AG04450 (cell line): Measurements from ENCODE around the gene ILK. TPM values are rescaled to one million over a fixed set of nuclear protein-coding genes. Genes with fewer than 3 reads are reported as not detected.

Experiments
- CTCF ChIA-PET: fragments of 300-600, 350-600 bp; formaldehyde crosslinking; extraction: SDS; loops from one replicate; lab custom pipeline; 2022; ENCODE audit warnings: antibody characterized with exemption, inconsistent platforms; lab: Charles Lee
- POLR2A ChIA-PET: fragments of 350-600 bp; formaldehyde crosslinking; extraction: SDS; loops from one replicate; lab custom pipeline; 2021; ENCODE audit warnings: antibody characterized with exemption, inconsistent platforms; lab: Yijun Ruan, JAX
- DNase-seq: peaks from one replicate; pipeline ENCODE4 v3.0.0-alpha.2; 2011; ENCODE audit warnings: low read depth, low spot score
- H3K27ac ChIP-seq: one replicate; pipeline ENCODE4 v1.5.1; 2012; ENCODE audit warnings: low read depth, low read length, control low read depth
- H3K27me3 ChIP-seq: one replicate; pipeline ENCODE4 v1.6.0; 2012; ENCODE audit warnings: low read length; ENCODE audit not compliant: control insufficient read depth, insufficient read depth
- H3K4me3 ChIP-seq: 2 replicates; pipeline ENCODE4 v1.5.1; 2011; ENCODE audit warnings: mild to moderate bottlenecking, low read depth, low read length, control low read depth
- H3K9me3 ChIP-seq: 2 replicates; pipeline ENCODE4 v1.5.1; 2012; ENCODE audit warnings: low read length; ENCODE audit not compliant: control insufficient read depth, insufficient read depth
- CTCF ChIP-seq: IDR thresholded peaks from 2 replicates; pipeline ENCODE4 v1.5.1; 2011; ENCODE audit warnings: low read depth, low read length, control low read depth, inconsistent platforms
- polyA plus RNA-seq: library from polyadenylated mRNA; depleted of rRNA; stranded (reverse); fragments of >200 nt; gene quantifications from 2 replicates; pipeline ENCODE4 v1.2.3, GENCODE V29; 2011

ILK gene
- polyA plus RNA-seq, 1 experiment: 362 TPM

DNA sequence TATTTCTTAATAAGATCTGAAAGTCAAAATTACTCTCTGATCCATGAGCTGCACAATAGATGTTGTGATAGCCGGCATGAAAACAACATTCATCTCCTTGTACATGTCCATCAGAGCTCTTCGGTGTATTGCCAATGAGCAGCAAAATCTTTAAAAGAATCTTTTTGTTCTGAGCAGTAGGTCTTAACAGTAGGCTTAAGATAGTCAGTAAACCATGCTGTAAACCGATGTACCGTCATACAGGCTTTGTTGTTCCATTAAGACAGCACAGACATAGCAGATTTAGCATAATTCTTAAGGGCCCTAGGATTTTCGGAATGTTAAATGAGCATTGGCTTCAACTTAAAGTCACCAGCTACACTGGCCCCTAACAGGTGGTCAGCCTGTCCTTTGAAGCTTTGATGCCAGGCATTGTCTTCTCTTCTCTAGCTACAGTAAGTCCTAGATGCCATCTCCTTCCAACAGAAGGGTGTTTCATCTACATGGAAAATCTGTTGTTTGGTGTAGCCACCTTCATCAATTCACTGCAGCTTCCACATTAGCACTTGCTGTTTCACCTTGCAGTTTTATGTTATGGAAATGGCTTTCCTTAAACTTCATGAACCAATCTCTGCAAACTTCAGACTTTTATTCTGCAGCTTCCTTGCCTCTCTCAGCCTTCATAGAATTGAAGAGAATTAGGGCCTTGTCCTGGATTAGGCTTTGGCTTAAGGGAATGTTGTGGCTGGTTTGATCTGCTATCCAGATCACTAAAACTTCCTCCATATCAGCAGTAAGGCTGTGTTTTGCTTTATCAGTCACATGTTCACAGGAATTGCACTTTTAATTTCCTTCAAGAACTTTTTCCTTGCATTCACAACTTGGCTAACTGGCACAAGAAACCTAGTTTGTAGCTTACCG lies 28.5 kb upstream of the ILK start:
- H3K4me3 ChIP-seq: no peak overlapping the region
- no peak overlapping the region for H3K27ac ChIP-seq
- DNase-seq: no peak
- H3K27me3 ChIP-seq: no peaks in the 10 kb centered on the region
- no peak for TF ChIP-seq CTCF
- POLR2A ChIA-PET: no interaction called here
- peaks cover 8% of the 10 kb centered on the region; the same call in 1 of the 2 replicates for H3K9me3 ChIP-seq
- CTCF ChIA-PET: interaction anchor here (0.6 to 1.2 kb wide), 2 partner anchors 128 to 196 kb away, joined by 4 to 6 read pairs; no protein-coding TSS in a partner anchor

GRCh38 chr11:6576471-6577373 lies 26.9 kb upstream of the ILK start:
- CTCF ChIA-PET: interaction anchor here (1.1 kb wide), 1 partner anchor 46 kb away, joined by 4 read pairs; no protein-coding TSS in a partner anchor
- Histone ChIP-seq H3K27me3 (no peaks in the 10 kb centered on the region), H3K9me3 (no peaks in the 10 kb centered on the region), H3K27ac (no peak overlapping the region), H3K4me3 (no peak overlapping the region)
- no peak for DNase-seq
- no peak for TF ChIP-seq CTCF
- POLR2A ChIA-PET: no interaction called here

- TF ChIP-seq CTCF: no peak
- Histone ChIP-seq H3K27me3 (no peaks in the 10 kb centered on the region), H3K4me3 (no peak overlapping the region), H3K27ac (no peak overlapping the region), H3K9me3 (no peaks in the 10 kb centered on the region)
- ChIA-PET POLR2A (no interaction called here), CTCF (no interaction called here)
- no peak for DNase-seq
Measured at GRCh38 chr11:6578134-6578533, 25.4 kb upstream of the ILK start.

GRCh38 chr11:6579681-6580080 lies 23.9 kb upstream of the ILK start:
- H3K9me3 ChIP-seq: no peaks in the 10 kb centered on the region
- POLR2A ChIA-PET: no interaction called here
- no peak overlapping the region for H3K27ac ChIP-seq
- no peak overlapping the region for H3K4me3 ChIP-seq
- no peak for TF ChIP-seq CTCF
- CTCF ChIA-PET: no interaction called here
- DNase-seq: no peak
- H3K27me3 ChIP-seq: no peaks in the 10 kb centered on the region
